ENCODE data around the gene KCNC2.

The KCNC2 gene

GRCh38 chr12:75047885-75048525 lies 161.6 kb downstream of the KCNC2 start:
- DNase-seq = no peak

DNA sequence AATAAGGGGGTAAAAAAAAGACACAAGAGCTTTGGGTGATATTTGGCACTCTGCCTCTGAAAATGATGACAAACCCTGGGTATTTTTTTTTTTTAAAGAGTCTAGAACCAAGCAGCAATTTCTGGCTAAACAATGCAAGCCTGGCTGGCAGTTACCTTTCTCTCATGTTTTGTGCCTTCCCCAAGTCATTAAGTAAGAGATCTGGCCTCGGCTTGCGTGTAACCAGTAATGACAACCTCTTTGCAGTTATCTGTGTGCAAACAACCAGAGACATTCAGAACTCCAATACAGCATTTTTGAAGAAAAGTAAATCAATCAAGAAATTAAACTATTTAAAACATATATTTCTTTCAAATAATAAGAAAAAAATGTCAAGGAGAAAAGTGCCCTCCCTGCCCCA lies 167.5 kb downstream of the KCNC2 start:
- no peak for DNase-seq

GRCh38 chr12:75041472-75041871 lies 168.2 kb downstream of the KCNC2 start:
- no peak for DNase-seq

GRCh38 chr12:75020068-75020557 lies 189.5 kb downstream of the KCNC2 start:
- DNase-seq = no peak

GRCh38 chr12:75011120-75011519 lies 198.5 kb downstream of the KCNC2 start:
- no peak for DNase-seq

DNA sequence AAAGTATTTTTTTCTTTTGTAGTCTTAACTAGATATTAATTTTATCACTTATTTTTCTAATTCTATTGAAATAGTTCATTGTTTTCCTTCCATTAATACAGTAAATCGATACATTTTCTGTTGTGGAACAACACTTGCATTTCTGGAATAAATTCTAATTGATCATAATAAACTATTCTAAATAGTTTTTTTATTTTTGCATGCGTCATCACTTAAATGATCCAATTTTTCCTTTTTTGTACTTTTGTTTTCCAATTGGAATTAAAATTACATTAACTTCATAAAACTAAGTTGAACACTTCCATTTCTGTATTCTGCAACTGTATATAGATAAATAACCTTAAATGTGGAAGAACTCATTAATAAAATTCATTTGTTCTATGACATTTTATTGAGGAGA lies 202.5 kb downstream of the KCNC2 start:
- DNase-seq = no peak

DNA sequence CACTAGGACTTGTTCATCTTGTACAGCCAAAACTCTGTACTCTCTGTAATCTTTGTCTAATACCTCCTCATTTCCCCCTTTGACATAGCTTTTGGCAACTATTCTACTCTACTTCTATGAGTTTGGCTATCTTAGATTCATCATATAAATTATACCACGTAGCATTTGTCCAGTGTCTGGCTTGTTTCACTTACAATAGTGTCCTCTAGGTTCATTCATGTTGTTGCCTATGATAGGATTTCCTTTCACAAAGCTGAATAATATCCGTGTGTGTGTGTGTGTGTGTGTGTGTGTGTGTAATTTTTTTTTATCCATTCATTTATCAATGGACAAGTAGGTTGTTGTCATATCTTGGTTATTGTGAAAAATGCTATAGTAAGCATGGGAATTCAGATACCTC lies 209.5 kb downstream of the KCNC2 start:
- no peak for DNase-seq

- no peak for DNase-seq
Measured at GRCh38 chr12:74999474-74999873, 210.2 kb downstream of the KCNC2 start.

Measured in SIG-M5 (cell line).